OCI-LY7 (cell line): ENCODE results near the gene SEPTIN10. TPM values are rescaled to one million over a fixed set of nuclear protein-coding genes. Genes with fewer than 3 reads are reported as not detected.

ENCODE experiments used
- BruUV-seq: library from RNA; stranded (reverse); fragments of 400-500 nt; replicated peaks from 2 replicates; lab custom pipeline; 2021; lab: Mats Ljungman, UMichigan
- CTCF ChIA-PET: fragments of 300-600 bp; sonication (Branson Sonifier 250); formaldehyde crosslinking; loops from one replicate; lab custom pipeline; 2022; ENCODE audit warnings: antibody characterized with exemption; ENCODE audit not compliant: unreplicated experiment; lab: Charles Lee
- POLR2A ChIA-PET: fragments of 300-600 bp; sonication (Branson Sonifier 250); formaldehyde crosslinking; loops from one replicate; lab custom pipeline; 2022; ENCODE audit warnings: antibody characterized with exemption; lab: Charles Lee
- DNase-seq: peaks from one replicate; pipeline ENCODE4 v3.0.0-alpha.2; 2015; ENCODE audit warnings: low spot score
- H2AFZ ChIP-seq: fragments of 200-600 bp; sonication (generic), shearing (Covaris generic); 2 replicates; pipeline ENCODE4 v1.6.1; 2014; ENCODE audit warnings: mild to moderate bottlenecking, antibody characterized with exemption, low read length, moderate library complexity
- H3K27ac ChIP-seq: fragments of 200-600 bp; sonication (generic); 2 replicates; pipeline ENCODE4 v1.5.1; 2014; ENCODE audit warnings: mixed run types, low read depth, mild to moderate bottlenecking, moderate library complexity, low read length, inconsistent platforms; ENCODE audit not compliant: poor library complexity, severe bottlenecking
- H3K36me3 ChIP-seq: fragments of 200-600 bp; sonication (generic); 2 replicates; pipeline ENCODE4 v1.6.1; 2014; ENCODE audit warnings: mild to moderate bottlenecking, antibody characterized with exemption, low read length, moderate library complexity, mixed read lengths; ENCODE audit not compliant: insufficient read depth
- H3K4me1 ChIP-seq: fragments of 200-600 bp; sonication (generic); 2 replicates; pipeline ENCODE4 v1.5.1; 2014; ENCODE audit warnings: mild to moderate bottlenecking, low read length; ENCODE audit not compliant: insufficient read depth, poor library complexity, severe bottlenecking
- H3K4me2 ChIP-seq: fragments of 200-600 bp; sonication (generic); 2 replicates; pipeline ENCODE4 v1.6.1; 2014; ENCODE audit warnings: mild to moderate bottlenecking, low read length
- H3K4me3 ChIP-seq: fragments of 200-600 bp; sonication (generic); 2 replicates; pipeline ENCODE4 v1.5.1; 2014; ENCODE audit warnings: mild to moderate bottlenecking, low read depth, low read length; ENCODE audit not compliant: poor library complexity, severe bottlenecking
- H3K79me2 ChIP-seq: fragments of 200-600 bp; sonication (generic); 2 replicates; pipeline ENCODE4 v1.6.1; 2016; ENCODE audit warnings: low read depth, mild to moderate bottlenecking, low read length, moderate library complexity, mixed read lengths; ENCODE audit not compliant: insufficient read depth
- H3K9me2 ChIP-seq: fragments of 200-600 bp; sonication (generic); 2 replicates; pipeline ENCODE4 v1.6.1; 2016; ENCODE audit warnings: mild to moderate bottlenecking, low read length, mixed read lengths; ENCODE audit not compliant: insufficient read depth
- H3K9me3 ChIP-seq: fragments of 200-600 bp; sonication (generic); 2 replicates; pipeline ENCODE4 v1.6.1; 2014; ENCODE audit warnings: mild to moderate bottlenecking, mixed run types, low read length, mixed read lengths
- H4K20me1 ChIP-seq: fragments of 200-600 bp; sonication (generic); 2 replicates; pipeline ENCODE4 v1.6.1; 2014; ENCODE audit warnings: mild to moderate bottlenecking, antibody characterized with exemption, low read length, moderate library complexity, mixed read lengths; ENCODE audit not compliant: insufficient read depth
- EZH2phosphoT487 ChIP-seq: fragments of 200-600 bp; sonication (generic); IDR thresholded peaks from 2 replicates; pipeline ENCODE4 v1.6.1; 2018; ENCODE audit warnings: low read depth, borderline replicate concordance, mild to moderate bottlenecking, mixed run types, antibody characterized with exemption, low read length, moderate library complexity, mixed read lengths
- intact Hi-C: fragments of 100-400 bp; cut with micrococcal nuclease; formaldehyde crosslinking; loops from one replicate; pipeline ENCODE4 v1.10.0; 2022; ENCODE audit not compliant: unreplicated experiment
- total RNA-seq, 2 experiments: library from RNA; depleted of rRNA in 1 of 2; stranded (reverse); fragments of >200 nt in 1 of 2; shearing (Covaris generic) in 1 of 2; gene quantifications; 2 replicates each; pipeline ENCODE4 v1.2.3, GENCODE V29; 2014 to 2022
- TF ChIP-seq, protein P1 (sequence below): fragments of 200-600 bp; sonication (generic); conservative IDR thresholded peaks from 2 replicates; pipeline ENCODE4 v1.5.1; 2014; ENCODE audit warnings: mild to moderate bottlenecking, antibody characterized with exemption, low read length, moderate library complexity, mixed read lengths

SEPTIN10 gene
- total RNA-seq, 2 experiments from 2014 or later: not detected

DNA sequence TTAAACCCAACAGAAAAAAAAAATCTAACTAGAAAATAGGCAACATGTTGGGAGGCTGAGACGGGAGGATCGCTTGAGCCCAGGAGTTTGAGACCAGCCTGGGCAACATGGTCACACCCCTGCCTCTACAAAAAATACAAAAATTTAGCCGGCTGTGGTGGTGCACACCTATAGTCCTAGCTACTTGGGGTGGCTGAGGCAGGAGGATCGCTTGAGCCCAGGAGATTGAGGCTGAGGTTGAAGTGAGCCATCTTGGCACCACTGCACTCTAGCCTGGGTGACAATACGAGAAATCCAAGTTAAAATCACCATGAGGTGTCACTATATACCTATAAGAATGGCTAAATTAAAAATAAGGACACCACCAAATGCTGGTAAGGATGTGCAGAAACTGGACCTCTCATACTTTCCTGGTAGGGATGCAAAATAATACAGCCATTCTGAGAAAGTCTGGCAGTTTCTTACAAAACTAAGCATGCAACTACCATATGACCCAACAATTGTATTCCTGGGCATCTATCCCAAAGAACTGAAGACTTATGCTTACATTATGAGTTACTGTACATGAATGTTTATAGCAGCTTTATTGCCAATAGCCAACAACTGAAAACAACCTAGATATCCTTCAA lies 2.2 kb downstream of the SEPTIN10 start:
- H3K4me1 ChIP-seq: no peaks in the 10 kb centered on the region
- H3K9me2 ChIP-seq: no peaks in the 10 kb centered on the region
- TF ChIP-seq EZH2phosphoT487: no peak
- TF ChIP-seq, protein P1, sequence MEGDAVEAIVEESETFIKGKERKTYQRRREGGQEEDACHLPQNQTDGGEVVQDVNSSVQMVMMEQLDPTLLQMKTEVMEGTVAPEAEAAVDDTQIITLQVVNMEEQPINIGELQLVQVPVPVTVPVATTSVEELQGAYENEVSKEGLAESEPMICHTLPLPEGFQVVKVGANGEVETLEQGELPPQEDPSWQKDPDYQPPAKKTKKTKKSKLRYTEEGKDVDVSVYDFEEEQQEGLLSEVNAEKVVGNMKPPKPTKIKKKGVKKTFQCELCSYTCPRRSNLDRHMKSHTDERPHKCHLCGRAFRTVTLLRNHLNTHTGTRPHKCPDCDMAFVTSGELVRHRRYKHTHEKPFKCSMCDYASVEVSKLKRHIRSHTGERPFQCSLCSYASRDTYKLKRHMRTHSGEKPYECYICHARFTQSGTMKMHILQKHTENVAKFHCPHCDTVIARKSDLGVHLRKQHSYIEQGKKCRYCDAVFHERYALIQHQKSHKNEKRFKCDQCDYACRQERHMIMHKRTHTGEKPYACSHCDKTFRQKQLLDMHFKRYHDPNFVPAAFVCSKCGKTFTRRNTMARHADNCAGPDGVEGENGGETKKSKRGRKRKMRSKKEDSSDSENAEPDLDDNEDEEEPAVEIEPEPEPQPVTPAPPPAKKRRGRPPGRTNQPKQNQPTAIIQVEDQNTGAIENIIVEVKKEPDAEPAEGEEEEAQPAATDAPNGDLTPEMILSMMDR: no peak
- H2AFZ ChIP-seq: no peak overlapping the region
- POLR2A ChIA-PET: no interaction called here
- H3K4me2 ChIP-seq: no peak overlapping the region
- no TSS peak for BruUV-seq
- CTCF ChIA-PET: no interaction called here
- H3K27ac ChIP-seq: no peak overlapping the region
- H3K36me3 ChIP-seq: no peaks in the 10 kb centered on the region
- H3K4me3 ChIP-seq: no peak overlapping the region
- no peak for DNase-seq
- no peaks in the 10 kb centered on the region for H3K79me2 ChIP-seq
- H3K9me3 ChIP-seq: no peaks in the 10 kb centered on the region
- intact Hi-C loops: no loop called here
- H4K20me1 ChIP-seq: no peaks in the 10 kb centered on the region

DNA sequence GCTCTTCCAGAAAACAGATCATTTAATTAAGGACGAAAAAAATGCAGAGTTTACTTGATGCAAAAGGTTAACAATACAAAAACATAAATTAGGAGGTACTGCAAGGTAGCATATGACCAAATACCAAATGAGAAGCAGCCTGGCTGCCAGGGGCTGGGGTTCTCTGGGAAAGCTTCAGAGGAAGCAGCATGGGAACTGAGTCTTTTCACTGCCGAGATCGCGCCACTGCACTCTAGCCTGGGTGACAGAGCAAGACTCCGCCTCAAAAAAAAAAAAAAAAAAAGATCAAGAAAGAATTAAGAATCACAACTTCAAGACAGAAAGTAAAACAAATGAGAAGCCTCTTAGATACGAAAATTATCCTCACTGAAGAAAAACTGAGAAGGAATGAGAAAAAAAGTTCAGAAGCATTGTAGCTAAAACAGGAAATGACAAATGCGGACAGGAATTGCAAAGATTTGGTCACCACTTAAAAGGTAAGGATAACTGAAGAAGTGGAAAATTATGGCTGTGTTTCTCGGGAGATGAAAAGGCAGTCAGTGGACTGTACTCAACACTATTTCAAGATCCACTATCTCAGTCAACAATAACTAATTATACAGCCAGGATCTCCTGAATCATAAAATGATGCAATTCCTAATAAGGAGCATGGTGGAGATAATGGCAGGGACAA lies 4.3 kb downstream of the SEPTIN10 start:
- Histone ChIP-seq H4K20me1 (no peaks in the 10 kb centered on the region), H3K9me3 (no peaks in the 10 kb centered on the region), H3K36me3 (no peaks in the 10 kb centered on the region), H3K79me2 (no peaks in the 10 kb centered on the region), H3K4me3 (no peak overlapping the region), H3K27ac (no peak overlapping the region), H3K4me1 (no peaks in the 10 kb centered on the region), H3K4me2 (no peak overlapping the region), H3K9me2 (no peaks in the 10 kb centered on the region), H2AFZ (no peak overlapping the region)
- BruUV-seq: no TSS peak
- intact Hi-C loops: no loop called here
- ChIA-PET CTCF (no interaction called here), POLR2A (no interaction called here)
- no peak for DNase-seq
- TF ChIP-seq EZH2phosphoT487: no peak

DNA sequence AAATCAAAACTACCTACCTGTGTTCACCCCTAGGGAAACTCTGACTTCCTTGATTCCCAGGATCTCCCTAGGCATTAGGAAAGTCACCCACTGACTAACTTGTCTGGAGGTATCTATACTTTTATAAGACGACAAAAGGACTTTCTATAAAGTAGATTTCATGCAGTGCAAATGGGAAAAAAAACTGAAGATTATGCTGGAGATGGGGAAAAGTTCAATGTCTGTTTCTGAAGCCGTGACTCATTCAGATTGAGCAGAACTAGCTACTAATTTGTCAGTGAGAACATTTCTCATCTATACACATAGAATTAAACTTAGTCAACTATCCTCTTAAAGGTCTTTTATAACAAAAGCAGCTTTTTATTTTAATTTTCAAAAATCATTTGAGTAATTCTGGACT lies 6.0 kb downstream of the SEPTIN10 start:
- no peaks in the 10 kb centered on the region for H3K36me3 ChIP-seq
- POLR2A ChIA-PET: no interaction called here

More for the DNA sequence above, 6.0 kb downstream of the SEPTIN10 start:
- TF ChIP-seq EZH2phosphoT487: no peak
- TF ChIP-seq, protein P1: no peak
- Histone ChIP-seq H4K20me1 (no peaks in the 10 kb centered on the region), H3K4me2 (no peak overlapping the region), H3K4me3 (no peak overlapping the region), H3K9me2 (no peaks in the 10 kb centered on the region), H3K9me3 (no peaks in the 10 kb centered on the region), H2AFZ (no peak overlapping the region), H3K4me1 (no peaks in the 10 kb centered on the region), H3K79me2 (no peaks in the 10 kb centered on the region), H3K27ac (no peak overlapping the region)
- CTCF ChIA-PET: no interaction called here
- intact Hi-C loops: no loop called here
- BruUV-seq: no TSS peak
- no peak for DNase-seq
